Adipocyte (in vitro differentiated cells): ENCODE results near the gene ST3GAL6.
"Not testable (repeated sequence)": the region's sequence is repeated elsewhere in the genome, so short reads cannot be mapped to it uniquely, and the experiment has no call there.

Source experiments
- DNase-seq: peaks from one replicate; pipeline ENCODE4 v3.0.0-alpha.2; 2015; ENCODE audit warnings: low read depth
- H3K27me3 ChIP-seq: replicated peaks from 2 replicates; pipeline ENCODE4 v1.7.0; 2013; ENCODE audit warnings: mild to moderate bottlenecking, low read length, moderate library complexity; ENCODE audit not compliant: control insufficient read depth, insufficient read depth
- H3K36me3 ChIP-seq: 2 replicates; pipeline ENCODE4 v1.7.0; 2013; ENCODE audit warnings: low read length, mild to moderate bottlenecking, moderate library complexity; ENCODE audit not compliant: control insufficient read depth, insufficient read depth, severe bottlenecking
- H3K4me1 ChIP-seq: 2 replicates; pipeline ENCODE4 v1.7.0; 2013; ENCODE audit warnings: mild to moderate bottlenecking, low read length, moderate library complexity; ENCODE audit not compliant: control insufficient read depth, insufficient read depth
- H3K4me3 ChIP-seq: 2 replicates; pipeline ENCODE4 v1.7.0; 2013; ENCODE audit warnings: mild to moderate bottlenecking, low read length, moderate library complexity
- H3K9ac ChIP-seq: 2 replicates; pipeline ENCODE4 v1.7.0; 2013; ENCODE audit warnings: mild to moderate bottlenecking, low read length, moderate library complexity
- H3K9me3 ChIP-seq: 2 replicates; pipeline ENCODE4 v1.7.0; 2013; ENCODE audit warnings: mild to moderate bottlenecking, low read length, moderate library complexity; ENCODE audit not compliant: control insufficient read depth

The ST3GAL6 gene

DNA sequence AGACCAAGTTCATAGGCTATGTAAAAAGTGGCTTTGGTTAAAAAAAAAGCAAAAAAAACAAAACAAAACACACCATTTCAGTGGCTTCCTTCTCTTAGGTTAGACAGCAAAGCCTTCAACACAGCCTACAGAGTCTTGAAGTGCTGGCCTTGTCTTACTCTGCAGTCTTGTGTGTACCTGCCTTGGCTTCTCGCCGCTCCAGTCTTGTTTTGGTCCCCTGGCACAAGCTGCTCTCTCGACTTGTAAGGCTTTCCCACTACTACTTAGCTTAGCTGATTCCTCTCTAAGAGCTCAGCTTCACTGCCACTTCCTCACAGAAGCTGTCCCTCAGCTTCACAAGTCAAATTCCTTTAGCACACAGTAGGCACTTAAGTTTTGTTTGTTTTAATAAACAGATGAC lies 63.0 kb downstream of the ST3GAL6 start:
- H3K4me1 ChIP-seq = peaks cover 11% of the 10 kb centered on the region
- peaks cover 5% of the 10 kb centered on the region for H3K36me3 ChIP-seq
- DNase-seq = no peak
- no peak overlapping the region for H3K4me3 ChIP-seq
- no peaks in the 10 kb centered on the region for H3K27me3 ChIP-seq
- H3K9me3 ChIP-seq = no peaks in the 10 kb centered on the region
- H3K9ac ChIP-seq = peak overlapping the region; percentile 8

GRCh38 chr3:98827221-98827920 lies 64.2 kb downstream of the ST3GAL6 start:
- no peak for DNase-seq
- Histone ChIP-seq H3K27me3 (no peaks in the 10 kb centered on the region), H3K4me3 (no peak overlapping the region), H3K9ac (no peak overlapping the region), H3K4me1 (peaks cover 14% of the 10 kb centered on the region), H3K9me3 (no peaks in the 10 kb centered on the region), H3K36me3 (peaks cover under 1% of the 10 kb centered on the region)

- H3K9me3 ChIP-seq = no peaks in the 10 kb centered on the region
- no peak for DNase-seq
- H3K36me3 ChIP-seq = peaks cover 15% of the 10 kb centered on the region
- peaks cover 14% of the 10 kb centered on the region for H3K4me1 ChIP-seq
- H3K9ac ChIP-seq = no peak overlapping the region
- no peaks in the 10 kb centered on the region for H3K27me3 ChIP-seq
- no peak overlapping the region for H3K4me3 ChIP-seq
Observed at GRCh38 chr3:98829246-98829832, 66.2 kb downstream of the ST3GAL6 start.

- H3K27me3 ChIP-seq, H3K9me3 ChIP-seq, H3K9ac ChIP-seq, DNase-seq, H3K4me3 ChIP-seq, H3K4me1 ChIP-seq: not testable (repeated sequence)
- H3K36me3 ChIP-seq = peaks cover 15% of the 10 kb centered on the region
Observed at GRCh38 chr3:98831060-98831459, 67.9 kb downstream of the ST3GAL6 start.

DNA sequence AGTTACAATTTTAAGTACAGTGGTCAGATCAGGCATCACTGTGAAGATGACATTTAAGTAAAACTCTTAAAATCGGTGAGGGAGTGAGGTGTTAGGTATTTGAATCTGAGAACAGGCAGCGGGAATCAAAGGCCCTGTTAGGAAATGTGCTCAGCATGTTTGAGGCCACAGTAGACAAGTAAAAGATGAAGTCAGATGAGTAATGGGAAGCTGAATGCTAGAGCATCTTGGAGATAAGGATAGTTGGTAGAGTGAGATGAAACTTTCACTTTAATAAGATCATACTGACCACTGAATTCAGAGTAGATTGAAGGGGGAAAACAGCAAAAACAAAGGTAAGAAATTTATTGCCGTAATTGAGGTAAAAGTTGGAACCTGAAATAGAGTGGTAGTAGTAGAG lies 76.7 kb downstream of the ST3GAL6 start:
- no peak overlapping the region for H3K4me3 ChIP-seq
- no peaks in the 10 kb centered on the region for H3K9me3 ChIP-seq
- no peak for DNase-seq
- peaks cover 8% of the 10 kb centered on the region for H3K36me3 ChIP-seq
- no peak overlapping the region for H3K9ac ChIP-seq
- no peaks in the 10 kb centered on the region for H3K27me3 ChIP-seq
- H3K4me1 ChIP-seq = peaks cover 13% of the 10 kb centered on the region

DNA sequence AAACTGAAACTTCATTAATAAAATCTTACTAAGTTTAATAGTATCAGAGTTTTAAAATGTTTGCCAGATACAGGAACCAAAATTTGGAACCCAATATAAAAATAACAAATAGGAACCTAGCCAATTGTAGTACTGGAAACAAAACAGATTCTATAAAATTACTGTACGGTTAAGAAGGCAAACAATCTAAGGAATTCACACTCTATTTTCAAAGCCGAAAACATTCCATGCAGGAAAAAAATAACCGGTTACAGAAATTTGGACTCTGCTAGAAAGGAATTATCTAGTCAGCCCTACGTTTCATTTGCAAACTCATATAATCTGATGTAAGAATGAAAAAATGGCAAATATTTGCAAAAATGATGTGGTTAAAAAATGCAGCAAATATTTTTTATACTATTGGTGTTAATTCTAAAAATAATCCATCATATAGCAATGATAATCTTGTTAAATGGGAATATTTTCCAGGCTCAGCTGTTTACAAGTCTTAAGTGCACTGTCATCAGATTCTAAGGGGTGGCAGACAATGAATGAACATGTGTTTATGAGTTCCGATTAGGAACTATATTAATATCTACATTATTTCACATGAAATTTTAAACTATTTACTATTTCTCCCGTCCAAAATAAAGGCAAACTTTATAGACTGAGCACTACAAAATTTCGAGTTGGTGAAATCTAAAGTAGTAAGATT lies 80.3 kb downstream of the ST3GAL6 start:
- Histone ChIP-seq H3K9me3 (peaks cover 2% of the 10 kb centered on the region), H3K9ac (peak overlapping the region; percentile 17), H3K27me3 (no peaks in the 10 kb centered on the region), H3K4me3 (peak overlapping the region; percentile 40), H3K36me3 (peaks cover 16% of the 10 kb centered on the region), H3K4me1 (peaks cover 28% of the 10 kb centered on the region)
- peak; percentile 45 for DNase-seq
